HuH-7 (cell line): ENCODE data around the gene CHRD.

Experiments
- DNase-seq: peaks from one replicate; pipeline ENCODE4 v3.0.0; 2011; ENCODE audit warnings: low spot score

Gene CHRD

DNA sequence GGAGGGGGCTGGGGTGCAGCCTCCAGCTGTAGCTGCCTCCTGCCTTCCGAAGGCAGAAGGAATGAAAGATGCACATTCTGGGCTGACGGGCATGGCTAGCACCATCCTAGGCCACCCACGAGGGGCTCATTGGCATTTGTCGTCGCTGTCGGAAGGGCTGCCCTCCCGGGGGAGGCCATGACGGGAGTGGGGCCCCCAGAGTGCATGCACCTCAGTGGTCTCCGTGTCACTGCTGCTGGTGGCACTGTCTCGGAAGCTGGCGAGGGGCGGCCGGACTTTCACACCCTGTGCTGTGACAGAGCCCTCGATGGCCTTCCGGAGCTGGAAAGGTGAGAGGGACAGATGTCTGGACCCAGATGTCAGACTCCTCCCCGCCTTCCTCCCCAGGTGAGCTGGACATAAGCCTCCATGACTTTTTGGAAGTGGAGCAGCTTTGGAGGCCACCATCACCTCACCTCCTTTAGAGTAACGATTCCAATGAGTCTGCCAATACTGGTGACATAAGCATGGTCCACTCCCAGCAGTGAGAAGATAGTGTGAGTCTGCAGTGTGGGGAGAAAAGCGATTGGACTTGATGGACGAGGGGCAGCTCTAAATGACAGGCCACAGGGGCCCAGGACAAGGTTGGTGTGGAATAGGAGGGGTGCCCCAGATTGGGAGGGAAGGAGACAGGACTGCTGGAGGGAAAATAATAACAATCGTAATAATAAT lies 33.2 kb upstream of the CHRD start:
- DNase-seq, result no peak

DNA sequence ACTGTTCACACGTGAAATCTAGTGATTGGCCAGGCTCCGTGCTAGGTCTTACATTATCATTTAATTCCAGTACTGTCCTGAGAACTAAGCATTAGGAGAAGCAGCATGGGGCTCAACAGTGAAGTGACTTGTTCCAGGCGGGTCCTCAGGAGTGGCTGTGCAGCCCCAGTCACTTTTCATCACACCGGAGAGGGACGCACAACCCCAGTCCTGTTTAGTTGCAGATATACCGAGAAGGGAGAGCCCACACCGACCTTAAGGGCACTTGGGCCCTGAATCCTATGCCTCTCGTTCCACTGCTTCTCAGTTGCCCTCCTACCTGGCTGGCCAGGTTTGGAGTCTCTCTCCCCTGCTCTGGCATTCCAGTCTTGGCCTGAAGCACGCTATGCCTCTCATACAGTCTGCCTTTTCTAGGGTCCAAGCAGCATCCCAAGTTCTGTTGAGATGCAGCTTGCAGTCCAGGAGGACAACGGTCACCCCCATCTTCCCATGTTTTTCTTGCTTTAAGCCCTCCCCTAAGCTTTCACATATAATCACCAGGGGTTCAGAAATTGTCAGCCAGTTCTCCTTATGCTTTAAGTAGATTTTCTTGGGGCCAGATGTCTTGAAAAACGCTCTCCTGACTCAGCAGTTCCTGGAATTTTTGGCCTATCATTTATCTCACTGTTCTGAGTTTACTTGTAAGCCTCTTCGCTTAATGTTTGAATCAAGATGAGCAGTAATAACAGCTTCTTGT lies 32.4 kb upstream of the CHRD start:
- no peak for DNase-seq

DNA sequence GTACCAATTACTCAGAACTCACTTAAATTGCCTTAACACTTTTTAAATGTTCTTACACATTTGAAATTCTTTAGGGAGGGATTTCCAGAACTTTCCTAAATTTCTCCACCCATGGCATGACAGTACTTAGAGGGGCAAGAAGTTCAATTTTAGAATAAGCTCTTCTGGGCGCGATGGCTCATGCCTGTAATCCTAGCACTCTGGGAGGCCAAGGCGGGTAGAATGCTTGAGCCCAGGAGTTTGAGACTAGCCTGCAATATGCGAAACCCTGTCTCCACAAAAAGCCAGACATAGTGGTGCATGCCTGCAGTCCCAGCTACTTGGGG lies 31.8 kb upstream of the CHRD start:
- DNase-seq, result no peak

DNA sequence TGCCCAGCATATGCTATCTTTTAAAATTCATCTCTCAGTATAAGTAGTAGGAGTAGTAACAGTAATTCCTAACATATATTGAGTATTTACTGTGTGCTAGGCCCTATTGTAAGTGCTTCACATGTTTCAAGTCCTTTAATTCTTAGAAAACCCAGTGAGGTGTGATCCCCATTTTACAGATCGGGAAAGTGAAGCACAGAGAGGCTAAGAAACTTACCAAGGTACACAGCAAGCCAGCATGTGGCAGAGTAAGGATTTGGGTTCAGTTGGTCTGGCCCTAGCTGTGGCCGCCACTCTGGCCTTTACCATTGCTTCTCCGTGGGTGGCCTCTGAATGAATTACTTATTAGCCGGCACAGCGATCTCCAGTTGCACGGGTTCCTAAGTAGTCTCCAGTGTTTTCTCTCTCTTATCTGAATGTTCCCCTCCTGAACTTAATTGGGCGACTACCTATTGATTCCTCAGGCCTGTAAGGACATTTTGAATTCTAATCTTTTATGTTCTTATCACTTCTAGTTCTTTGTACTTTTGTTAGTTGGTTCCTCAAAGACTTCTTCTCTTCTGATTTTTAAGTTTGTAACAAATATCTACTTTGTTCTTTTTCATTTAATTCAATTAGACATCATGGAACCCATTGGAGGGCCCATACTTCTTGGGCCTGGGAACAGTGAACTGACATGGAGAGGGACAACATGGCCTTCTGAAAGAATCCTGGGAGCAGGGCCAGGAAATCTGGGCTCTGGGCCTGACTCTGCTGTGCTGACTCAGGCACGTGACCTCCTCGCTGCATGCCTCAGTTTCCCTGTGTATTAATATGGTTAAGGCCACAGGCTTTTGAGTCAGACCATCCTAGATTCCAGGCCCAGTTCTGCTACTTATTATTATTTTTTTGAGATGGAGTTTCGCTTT lies 30.0 kb upstream of the CHRD start:
- DNase-seq, result no peak

DNA sequence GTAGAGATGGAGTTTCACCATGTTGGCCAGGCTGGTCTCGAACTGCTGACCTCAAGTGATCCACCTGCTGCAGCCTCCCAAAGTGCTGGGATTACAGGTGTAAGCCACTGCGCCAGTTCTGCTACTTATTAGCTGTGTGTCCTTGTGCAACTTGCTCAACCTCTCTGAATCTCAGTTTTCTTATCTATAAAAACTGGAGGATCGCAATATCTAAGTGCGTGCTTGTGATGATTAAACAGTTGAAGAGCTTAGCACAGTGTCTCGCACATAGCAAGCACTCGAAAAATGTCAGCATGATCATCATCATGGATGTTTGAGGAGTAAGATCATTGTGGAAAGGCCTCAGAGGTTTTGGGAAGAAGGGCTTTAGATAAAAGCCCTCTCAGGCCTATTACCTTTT lies 29.2 kb upstream of the CHRD start:
- DNase-seq, result no peak

DNA sequence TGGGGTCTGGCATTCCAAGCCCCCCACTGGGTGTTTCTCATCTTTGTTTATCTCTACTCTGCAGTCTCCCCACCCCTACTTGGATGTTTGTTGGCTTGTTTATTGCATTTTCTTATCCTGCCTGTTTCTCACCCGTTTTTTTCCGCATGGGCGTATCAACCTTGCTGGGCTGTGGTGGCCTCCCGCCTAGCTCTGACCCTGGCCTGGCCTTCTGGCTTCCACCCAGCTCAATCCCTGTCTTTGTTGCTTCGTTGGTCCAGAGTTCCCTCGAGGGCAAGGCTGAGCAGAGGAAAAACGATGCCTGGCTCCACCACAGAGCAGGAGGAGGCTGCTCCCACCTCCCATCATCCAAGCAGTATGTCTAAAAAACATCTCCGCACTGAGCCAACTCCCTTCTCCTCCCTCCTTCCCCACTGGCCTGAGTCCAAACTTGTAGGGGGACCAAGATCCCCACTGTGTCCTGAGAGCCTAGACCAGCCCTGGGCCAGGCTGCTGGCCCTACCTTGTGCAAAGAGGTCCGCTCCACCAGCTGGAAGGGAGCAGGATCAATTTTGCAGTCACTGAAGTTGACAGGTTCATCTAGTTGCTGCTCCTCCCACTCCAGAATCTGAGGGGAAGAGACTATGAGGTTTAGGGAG lies 28.2 kb upstream of the CHRD start:
- DNase-seq, result no peak

DNA sequence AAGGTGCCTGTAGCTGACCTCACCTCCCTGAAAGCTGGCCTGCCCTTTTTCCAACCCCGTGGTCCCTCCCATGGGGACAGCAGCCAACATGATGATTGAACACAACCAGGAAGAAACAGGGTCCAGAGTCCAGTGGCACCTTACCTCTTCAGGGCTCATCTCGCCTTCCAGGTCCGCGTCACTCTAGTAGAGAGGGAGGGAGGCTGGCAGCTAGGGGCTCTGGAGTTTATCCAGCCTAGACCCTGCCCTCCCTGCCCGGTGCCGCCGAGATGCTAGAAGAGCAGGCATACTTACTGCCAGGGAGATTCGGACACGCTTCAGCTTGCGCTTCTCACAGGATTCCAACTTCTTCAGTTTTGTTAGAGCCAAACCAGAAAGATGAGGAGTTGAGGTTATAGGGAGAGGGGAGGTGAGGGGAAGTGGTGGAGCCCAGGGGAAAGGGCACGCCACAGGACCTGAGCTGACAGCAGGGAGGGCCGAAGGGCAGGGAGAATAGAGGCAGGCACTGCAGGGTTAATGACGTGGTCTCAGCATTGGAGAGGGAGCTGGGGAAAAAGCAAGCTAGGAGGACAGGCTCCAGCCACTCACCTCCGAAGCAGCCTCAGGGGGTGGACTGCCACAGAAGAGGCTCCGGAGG lies 27.6 kb upstream of the CHRD start:
- no peak for DNase-seq

DNA sequence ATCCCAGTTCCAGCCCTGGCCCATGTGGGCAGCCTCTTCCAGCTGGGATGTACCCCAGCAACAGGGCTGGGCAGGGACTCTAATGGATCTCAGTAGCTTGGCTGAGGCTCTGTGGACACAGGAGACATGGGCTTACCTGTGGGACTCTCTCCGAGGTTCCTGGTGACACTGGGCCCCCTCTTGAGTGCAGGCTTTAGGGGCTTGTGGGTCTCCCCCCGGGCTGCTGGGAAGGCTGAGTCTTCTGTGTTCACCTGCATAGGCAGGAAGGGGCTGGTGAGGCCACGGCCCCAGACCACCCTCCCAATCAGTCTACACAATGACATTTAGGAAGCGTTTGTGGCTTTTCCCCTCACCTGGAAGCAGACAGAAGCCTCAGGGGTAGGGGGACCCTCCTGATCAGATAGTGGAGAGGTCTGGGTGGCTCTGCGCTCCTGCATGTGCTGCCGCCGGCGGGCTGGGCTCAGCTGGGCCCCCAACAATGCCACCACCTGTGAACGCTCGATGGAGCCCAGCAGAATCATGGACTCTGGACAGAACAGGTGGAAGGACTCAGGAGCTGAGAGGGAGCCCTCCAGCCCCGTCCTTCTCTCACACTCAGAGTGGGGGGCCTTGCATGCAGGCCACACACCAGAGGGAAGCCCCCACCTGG lies 26.8 kb upstream of the CHRD start:
- no peak for DNase-seq

DNA sequence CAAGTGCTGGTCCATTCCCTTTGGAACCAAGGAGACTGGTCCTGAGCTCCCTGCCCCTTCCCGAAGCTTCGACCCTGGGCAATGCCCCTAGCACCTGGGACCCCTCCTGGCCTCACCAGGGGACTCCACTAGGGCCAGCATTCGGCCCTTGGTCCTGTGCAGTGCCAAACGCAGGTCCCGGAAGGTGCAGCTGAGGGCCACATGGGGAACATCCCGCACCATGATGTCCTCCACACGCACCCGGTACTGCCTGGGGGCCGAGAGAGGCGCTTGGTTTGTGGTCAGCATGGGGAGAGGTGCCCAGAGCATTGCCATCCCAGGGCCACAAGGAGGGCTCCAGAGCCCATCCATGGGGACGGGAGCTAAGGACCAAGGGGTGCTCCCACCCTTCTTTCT lies 26.3 kb upstream of the CHRD start:
- no peak for DNase-seq

DNA sequence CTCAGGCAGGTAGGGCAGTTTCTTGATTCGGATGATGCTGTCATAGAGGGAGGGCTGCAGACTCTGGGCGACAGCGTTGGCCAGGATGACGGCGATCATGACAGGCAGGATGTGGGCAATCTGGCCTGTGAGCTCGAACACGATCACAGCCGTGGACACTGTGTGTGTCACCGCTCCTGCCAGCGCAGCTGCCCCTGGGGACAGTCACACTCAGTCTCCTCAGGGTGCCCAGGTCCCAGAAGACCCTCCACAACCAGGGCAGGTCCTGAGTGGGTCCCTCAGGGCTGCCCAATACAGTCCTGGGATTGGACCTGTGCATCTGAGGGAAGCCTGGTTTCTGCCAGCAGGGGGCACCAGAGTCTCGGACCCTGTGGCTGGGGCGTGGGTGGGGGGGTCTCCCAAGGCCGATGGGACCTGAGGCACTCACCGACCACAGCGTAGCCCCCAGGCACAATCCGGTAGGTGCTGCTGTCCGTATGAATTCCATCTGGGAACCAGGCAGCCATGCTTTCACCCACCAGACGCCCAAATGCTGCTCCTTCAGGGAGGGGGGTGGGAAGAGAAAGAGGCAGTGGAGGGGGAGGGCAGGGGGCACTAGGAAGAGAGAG lies 25.6 kb upstream of the CHRD start:
- DNase-seq, result peak; percentile 81

DNA sequence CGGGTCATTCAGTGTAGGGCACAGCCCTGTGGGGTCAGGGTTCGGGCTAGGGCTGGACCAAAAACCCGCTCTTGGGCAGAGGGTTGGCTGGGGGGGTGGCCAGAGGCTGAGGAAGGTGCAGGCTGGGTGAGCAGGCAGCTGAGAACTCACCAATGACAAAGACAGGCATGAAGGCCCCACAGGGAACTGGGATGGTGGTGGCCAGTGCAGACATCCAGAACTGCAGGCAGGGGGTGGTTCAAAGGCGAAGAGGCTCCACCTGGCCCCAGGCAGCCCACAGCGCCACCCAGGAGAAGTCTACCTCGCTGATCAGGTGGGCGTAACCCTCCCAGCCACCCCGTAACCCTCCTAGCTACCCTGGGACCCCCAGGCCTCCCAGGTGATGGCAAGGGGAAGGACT lies 25.1 kb upstream of the CHRD start:
- DNase-seq, result no peak

DNA sequence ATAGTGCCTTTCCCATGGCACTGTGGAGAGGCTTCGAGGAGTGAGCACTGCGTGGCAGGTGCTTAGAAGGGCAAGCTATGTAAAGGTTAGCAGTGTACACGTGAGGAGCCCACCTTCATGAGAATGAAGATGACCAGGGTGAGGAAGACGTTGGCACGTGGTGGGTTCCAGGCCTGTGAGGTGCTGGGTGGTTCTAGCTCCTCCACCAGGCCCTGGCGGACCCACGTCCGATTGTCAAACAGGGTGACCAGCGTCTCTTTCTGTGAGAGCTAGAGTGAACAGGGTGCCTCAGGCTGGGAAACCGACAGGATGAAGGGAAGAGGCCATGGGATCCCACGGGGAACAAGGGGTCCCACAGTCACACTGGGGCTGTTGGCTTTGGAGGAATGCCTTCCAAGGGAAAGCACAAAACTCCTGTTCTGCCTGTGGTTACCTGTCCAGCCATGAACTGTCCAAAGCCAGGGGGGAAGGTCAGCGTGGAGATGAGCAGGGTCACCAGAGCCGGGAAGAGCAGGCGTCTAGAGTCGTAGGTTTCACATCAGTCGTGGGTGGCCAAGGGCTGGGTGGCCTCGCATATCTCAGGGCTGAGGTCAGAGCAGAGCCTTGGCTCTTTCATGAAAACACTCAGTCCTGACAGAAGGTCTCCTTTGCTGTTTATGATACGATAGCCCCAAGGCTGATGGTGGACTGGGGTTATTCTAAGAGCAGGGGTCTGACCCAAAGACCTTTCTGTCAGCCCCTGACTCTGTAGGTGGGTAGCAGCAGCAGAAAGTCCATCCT lies 24.4 kb upstream of the CHRD start:
- DNase-seq, result no peak

DNA sequence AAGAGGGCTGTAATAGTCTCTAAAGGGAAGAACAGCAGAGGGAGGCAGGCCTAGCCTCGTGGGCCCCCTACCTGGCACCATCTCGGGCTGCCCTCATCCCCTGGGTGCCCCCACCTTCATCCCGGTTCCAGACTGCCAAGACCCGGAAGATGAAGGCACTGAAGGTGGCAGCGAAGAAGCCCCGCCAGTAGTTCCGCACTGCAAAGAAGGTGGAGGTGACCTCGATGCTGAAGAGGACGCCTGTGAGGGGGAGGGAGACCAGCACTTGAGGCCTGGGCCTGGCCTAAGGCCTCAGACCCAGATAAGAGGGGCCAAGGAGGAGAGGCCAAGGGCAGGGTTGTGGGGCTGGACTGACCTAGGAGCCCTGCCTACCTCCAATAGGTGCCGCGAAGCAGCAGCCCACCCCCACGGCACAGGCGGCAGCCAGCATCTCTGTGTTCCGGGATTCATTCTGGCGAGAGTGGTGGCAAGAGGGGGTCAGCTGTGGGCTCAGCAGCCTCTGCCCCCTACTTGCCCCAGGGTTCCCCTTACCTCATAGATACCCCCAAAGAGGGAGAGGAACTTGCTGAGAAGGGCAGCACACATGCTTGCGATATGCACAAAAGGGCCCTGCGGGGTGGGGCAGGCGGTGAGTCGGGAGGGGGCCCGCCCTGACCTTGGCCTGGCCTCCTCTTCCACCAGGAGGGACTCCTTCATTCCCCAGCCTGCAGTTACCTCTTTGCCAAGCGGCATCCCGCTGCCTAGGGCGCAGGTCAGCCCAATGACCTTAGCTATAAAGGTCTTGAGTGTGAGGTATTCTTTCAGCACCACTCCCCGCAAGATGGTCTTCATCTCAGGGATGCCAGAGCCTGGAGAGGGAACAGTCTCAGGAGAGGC lies 22.4 kb upstream of the CHRD start:
- no peak for DNase-seq

DNA sequence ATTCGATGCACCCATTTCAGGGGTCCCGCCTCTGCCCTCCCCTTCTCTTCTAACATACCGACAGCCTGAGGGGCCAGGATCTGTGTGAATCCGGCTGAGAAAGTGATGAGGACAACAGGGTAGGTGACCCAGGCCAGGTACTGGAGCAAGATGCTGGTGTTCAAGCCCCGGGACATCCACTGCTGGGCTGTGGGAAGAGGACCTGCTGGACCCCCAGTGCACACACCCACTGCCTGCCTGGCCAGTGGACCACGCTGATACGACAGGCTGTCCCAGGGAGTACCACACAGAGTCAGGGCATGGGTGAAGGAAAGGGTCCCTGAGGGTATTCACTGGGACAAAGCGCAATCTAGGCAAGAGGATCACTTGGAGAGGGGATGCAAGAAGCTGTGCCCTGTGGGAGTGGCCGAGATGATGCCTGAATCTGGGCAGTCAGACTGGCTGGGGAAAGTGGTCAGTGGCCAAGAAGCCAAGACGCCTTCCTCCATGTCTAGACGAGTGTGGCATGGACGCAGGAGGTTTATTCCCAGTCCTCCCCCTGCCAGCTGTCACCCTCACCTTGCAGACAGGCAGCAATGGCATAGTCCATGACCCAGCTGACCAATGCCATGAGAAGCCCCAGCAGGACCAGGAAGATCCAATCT lies 21.6 kb upstream of the CHRD start:
- no peak for DNase-seq

DNA sequence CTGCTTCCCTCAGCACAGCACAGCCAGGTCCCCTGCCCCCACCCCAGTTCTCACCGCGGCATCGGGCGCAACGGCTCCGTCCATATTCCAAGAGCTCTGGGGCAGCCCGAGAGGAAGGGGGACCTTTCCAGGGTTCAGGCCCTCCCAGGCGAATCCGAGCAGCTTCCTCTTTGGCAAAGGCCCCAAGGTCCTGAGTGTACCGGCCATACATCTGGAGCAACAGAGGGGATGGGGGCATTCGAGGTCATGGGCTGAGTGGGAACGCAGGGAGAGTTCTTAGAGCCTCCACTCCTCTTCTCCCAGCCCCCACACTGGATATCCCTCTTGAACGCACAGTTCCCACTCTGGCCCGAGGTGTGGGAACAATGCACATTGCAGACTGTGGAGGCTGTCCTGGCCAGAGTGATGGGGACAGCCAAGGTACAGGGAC lies 20.9 kb upstream of the CHRD start:
- DNase-seq, result no peak

DNA sequence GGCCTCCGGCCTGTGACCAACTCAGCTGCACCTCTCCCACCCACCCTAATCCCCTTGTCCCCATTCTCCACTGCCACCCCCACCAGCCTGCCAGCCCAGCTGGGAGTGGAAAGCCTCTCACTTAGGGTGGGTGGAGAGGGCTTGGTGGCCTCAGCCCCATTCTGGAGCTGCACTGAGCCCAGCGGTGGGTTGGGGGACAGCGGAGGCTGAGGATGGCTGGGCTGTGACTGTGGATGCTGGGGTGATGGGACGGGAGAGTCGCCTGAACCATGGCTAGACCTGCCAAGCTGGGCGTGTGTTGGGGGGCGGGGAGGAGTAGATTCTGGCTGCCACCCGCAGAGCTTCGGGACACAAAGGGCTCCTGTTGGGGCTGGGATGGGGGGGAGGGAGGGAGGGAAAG lies 20.2 kb upstream of the CHRD start:
- DNase-seq, result no peak

DNA sequence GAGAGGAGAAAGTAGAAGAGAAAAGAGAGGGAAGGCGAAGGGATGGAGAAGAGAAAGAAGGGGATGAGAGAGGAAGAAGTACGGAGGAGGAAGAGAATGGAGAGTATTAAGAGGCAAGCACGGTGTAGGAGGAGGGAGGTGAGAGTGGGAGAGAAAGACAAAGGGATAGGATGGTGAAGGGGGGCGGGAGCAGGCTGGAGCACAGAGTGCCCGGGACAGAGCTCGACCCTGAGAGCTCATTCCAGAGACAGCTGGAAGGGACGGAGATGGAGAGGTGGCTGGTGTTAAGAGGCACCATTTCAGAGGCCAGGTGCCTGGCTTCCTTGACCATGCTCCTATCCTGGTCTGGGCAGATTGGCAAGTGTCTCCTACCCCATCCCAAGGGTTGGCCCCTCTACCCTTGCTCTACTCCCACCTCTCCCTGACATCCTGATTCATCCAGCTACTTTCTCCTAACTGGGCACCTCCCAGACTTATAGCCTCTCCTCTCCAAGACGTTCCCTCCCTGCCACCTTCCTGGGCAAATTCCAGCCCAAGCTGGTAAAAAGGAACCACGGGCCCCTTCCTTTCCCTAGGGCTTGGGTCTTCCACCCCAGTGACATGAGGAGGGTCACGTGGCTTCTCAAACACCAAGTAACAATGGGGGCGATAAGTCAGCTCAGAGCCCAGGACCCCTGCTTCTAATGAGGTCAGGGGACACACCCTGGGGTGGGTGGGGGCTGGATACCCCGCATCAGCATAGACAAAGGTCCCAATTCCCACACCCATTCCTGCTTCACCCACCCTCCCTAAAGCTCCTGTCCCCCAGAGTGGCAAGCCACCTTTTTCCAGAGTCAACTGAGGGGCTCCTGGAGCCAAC lies 19.6 kb upstream of the CHRD start:
- DNase-seq, result no peak
